ENCODE results near the gene KLK5.
"Not testable (repeated sequence)": the region's sequence is repeated elsewhere in the genome, so short reads cannot be mapped to it uniquely, and the experiment has no call there.

The KLK5 gene

GRCh38 chr19:50998061-50998460 is 45.2 kb upstream of the KLK5 start:
- H3K4me3 ChIP-seq (ENCODE audit: low read depth, low read length) = no peak overlapping the region
- no peak for TF ChIP-seq CTCF (IDR thresholded peaks at IDR 0.05; ENCODE audit: low read depth, low read length)
- in situ Hi-C loops (cut with HindIII; ENCODE audit: low sequenced_read_pairs) = no loop called here
- no peak for DNase-seq (ENCODE audit: low read depth, low spot score)

GRCh38 chr19:50994129-50994528 is 41.3 kb upstream of the KLK5 start:
- in situ Hi-C loops (cut with HindIII; ENCODE audit: low sequenced_read_pairs) = no loop called here
- H3K4me3 ChIP-seq (ENCODE audit: low read depth, low read length) = no peak overlapping the region
- DNase-seq (ENCODE audit: low read depth, low spot score) = no peak
- no peak for TF ChIP-seq CTCF (IDR thresholded peaks at IDR 0.05; ENCODE audit: low read depth, low read length)

GRCh38 chr19:50992666-50993035 is 39.8 kb upstream of the KLK5 start:
- H3K4me3 ChIP-seq (ENCODE audit: low read depth, low read length) = no peak overlapping the region
- TF ChIP-seq CTCF (IDR thresholded peaks at IDR 0.05; ENCODE audit: low read depth, low read length) = no peak
- in situ Hi-C loops (cut with HindIII; ENCODE audit: low sequenced_read_pairs) = no loop called here
- no peak for DNase-seq (ENCODE audit: low read depth, low spot score)

- H3K4me3 ChIP-seq (ENCODE audit: low read depth, low read length); DNase-seq (ENCODE audit: low read depth, low spot score); in situ Hi-C loops (cut with HindIII; ENCODE audit: low sequenced_read_pairs): not testable (repeated sequence)
Observed at GRCh38 chr19:50984416-50984815, 31.6 kb upstream of the KLK5 start.

- TF ChIP-seq CTCF (IDR thresholded peaks at IDR 0.05; ENCODE audit: low read depth, low read length) = no peak
Observed at GRCh38 chr19:50983625-50984292, 30.9 kb upstream of the KLK5 start, which contains the start of gene KLK7. TSS of gene KLK7 (minus strand) at chr19:50983917. CDS start at chr19:50982399, 1,518 bp downstream.

GRCh38 chr19:50982186-50982585 is 29.3 kb upstream of the KLK5 start:
- in situ Hi-C loops (cut with HindIII; ENCODE audit: low sequenced_read_pairs) = no loop called here
- no peak for TF ChIP-seq CTCF (IDR thresholded peaks at IDR 0.05; ENCODE audit: low read depth, low read length)
- no peak overlapping the region for H3K4me3 ChIP-seq (ENCODE audit: low read depth, low read length)
- DNase-seq (ENCODE audit: low read depth, low spot score) = no peak

More at GRCh38 chr19:50983625-50984292, 30.9 kb upstream of the KLK5 start, which contains the start of gene KLK7:
- no peak within 1 kb of the TSS for H3K4me3 ChIP-seq (ENCODE audit: low read depth, low read length)
- in situ Hi-C loops (cut with HindIII; ENCODE audit: low sequenced_read_pairs) = no loop called here
- no peak for DNase-seq (ENCODE audit: low read depth, low spot score)

GRCh38 chr19:50981587-50982146 is 28.8 kb upstream of the KLK5 start:
- TF ChIP-seq CTCF (IDR thresholded peaks at IDR 0.05; ENCODE audit: low read depth, low read length) = no peak
- DNase-seq (ENCODE audit: low read depth, low spot score) = no peak
- H3K4me3 ChIP-seq (ENCODE audit: low read depth, low read length) = no peak overlapping the region
- in situ Hi-C loops (cut with HindIII; ENCODE audit: low sequenced_read_pairs) = no loop called here
